ENCODE data around the gene ZNF232. TPM values are rescaled to one million over a fixed set of nuclear protein-coding genes. Genes with fewer than 3 reads are reported as not detected.

ZNF232 gene
- total and polyA plus RNA-seq, 2 of the 13 experiments (the other 11 are each of a cell fraction or from before 2014, with no cell fraction given), result 7.8 to 28.7 TPM

GRCh38 chr17:5123343-5124124 is 11.9 kb upstream of the ZNF232 start:
- no peak overlapping the region for H3K27ac ChIP-seq (ENCODE audit: extremely low read length, insufficient read depth, low read length)
- no peak overlapping the region for H3K4me2 ChIP-seq (ENCODE audit: low read depth, low read length)
- no peaks in the 10 kb centered on the region for H3K36me3 ChIP-seq (replicated peaks in 1 of 2; ENCODE audit: control insufficient read depth in 1 of 2, insufficient read depth in 2 of 2, low read length in 2 of 2)
- no peaks in the 10 kb centered on the region for H3K9me3 ChIP-seq (ENCODE audit: low read length)
- in situ Hi-C loops (cut with HindIII; ENCODE audit: extremely low pct_ligation_motif_present, low pct_unique_long_range_greater_than_20kb) (no loop called here), intact Hi-C loops (cut with micrococcal nuclease; ENCODE audit: unreplicated experiment) (no loop called here)
- CTCF ChIA-PET (ENCODE audit: low intra/inter-chr PET ratio, low total read pairs), result no interaction called here
- H3K27me3 ChIP-seq (ENCODE audit: control insufficient read depth in 1 of 2, insufficient read depth in 2 of 2, low read length in 2 of 2), result no peaks in the 10 kb centered on the region
- ATAC-seq, result no peak; the same call in 2 of the 3 replicates
- FAIRE-seq, result no peak
- H3K9ac ChIP-seq (ENCODE audit: insufficient read depth, low read depth, low read length), result no peak overlapping the region
- TF ChIP-seq ZNF678 (CRISPR knock-in tag; IDR thresholded peaks at IDR 0.05) (no peak), REXO4 (CRISPR knock-in tag; IDR thresholded peaks at IDR 0.05; ENCODE audit: borderline replicate concordance) (no peak), ZBTB38 (CRISPR knock-in tag; IDR thresholded peaks at IDR 0.05) (no peak), SAFB2 (CRISPR knock-in tag; IDR thresholded peaks at IDR 0.05; ENCODE audit: borderline replicate concordance, low read depth) (no peak), GZF1 (CRISPR knock-in tag; IDR thresholded peaks at IDR 0.05) (no peak), ZNF484 (CRISPR knock-in tag; IDR thresholded peaks at IDR 0.05; ENCODE audit: borderline replicate concordance, low read depth) (no peak), MAFK (conservative IDR thresholded peaks at IDR 0.05 in 1 of 2, IDR thresholded peaks at IDR 0.05 in 1 of 2; ENCODE audit: low read length in 2 of 2) (no peak), HOXA7 (CRISPR knock-in tag; IDR thresholded peaks at IDR 0.05) (no peak), ZNF549 (CRISPR knock-in tag; IDR thresholded peaks at IDR 0.05) (no peak)
- TF ChIP-seq, protein P1, sequence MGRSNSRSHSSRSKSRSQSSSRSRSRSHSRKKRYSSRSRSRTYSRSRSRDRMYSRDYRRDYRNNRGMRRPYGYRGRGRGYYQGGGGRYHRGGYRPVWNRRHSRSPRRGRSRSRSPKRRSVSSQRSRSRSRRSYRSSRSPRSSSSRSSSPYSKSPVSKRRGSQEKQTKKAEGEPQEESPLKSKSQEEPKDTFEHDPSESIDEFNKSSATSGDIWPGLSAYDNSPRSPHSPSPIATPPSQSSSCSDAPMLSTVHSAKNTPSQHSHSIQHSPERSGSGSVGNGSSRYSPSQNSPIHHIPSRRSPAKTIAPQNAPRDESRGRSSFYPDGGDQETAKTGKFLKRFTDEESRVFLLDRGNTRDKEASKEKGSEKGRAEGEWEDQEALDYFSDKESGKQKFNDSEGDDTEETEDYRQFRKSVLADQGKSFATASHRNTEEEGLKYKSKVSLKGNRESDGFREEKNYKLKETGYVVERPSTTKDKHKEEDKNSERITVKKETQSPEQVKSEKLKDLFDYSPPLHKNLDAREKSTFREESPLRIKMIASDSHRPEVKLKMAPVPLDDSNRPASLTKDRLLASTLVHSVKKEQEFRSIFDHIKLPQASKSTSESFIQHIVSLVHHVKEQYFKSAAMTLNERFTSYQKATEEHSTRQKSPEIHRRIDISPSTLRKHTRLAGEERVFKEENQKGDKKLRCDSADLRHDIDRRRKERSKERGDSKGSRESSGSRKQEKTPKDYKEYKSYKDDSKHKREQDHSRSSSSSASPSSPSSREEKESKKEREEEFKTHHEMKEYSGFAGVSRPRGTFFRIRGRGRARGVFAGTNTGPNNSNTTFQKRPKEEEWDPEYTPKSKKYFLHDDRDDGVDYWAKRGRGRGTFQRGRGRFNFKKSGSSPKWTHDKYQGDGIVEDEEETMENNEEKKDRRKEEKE (IDR thresholded peaks at IDR 0.05), result no peak
- TF ChIP-seq, protein P2, sequence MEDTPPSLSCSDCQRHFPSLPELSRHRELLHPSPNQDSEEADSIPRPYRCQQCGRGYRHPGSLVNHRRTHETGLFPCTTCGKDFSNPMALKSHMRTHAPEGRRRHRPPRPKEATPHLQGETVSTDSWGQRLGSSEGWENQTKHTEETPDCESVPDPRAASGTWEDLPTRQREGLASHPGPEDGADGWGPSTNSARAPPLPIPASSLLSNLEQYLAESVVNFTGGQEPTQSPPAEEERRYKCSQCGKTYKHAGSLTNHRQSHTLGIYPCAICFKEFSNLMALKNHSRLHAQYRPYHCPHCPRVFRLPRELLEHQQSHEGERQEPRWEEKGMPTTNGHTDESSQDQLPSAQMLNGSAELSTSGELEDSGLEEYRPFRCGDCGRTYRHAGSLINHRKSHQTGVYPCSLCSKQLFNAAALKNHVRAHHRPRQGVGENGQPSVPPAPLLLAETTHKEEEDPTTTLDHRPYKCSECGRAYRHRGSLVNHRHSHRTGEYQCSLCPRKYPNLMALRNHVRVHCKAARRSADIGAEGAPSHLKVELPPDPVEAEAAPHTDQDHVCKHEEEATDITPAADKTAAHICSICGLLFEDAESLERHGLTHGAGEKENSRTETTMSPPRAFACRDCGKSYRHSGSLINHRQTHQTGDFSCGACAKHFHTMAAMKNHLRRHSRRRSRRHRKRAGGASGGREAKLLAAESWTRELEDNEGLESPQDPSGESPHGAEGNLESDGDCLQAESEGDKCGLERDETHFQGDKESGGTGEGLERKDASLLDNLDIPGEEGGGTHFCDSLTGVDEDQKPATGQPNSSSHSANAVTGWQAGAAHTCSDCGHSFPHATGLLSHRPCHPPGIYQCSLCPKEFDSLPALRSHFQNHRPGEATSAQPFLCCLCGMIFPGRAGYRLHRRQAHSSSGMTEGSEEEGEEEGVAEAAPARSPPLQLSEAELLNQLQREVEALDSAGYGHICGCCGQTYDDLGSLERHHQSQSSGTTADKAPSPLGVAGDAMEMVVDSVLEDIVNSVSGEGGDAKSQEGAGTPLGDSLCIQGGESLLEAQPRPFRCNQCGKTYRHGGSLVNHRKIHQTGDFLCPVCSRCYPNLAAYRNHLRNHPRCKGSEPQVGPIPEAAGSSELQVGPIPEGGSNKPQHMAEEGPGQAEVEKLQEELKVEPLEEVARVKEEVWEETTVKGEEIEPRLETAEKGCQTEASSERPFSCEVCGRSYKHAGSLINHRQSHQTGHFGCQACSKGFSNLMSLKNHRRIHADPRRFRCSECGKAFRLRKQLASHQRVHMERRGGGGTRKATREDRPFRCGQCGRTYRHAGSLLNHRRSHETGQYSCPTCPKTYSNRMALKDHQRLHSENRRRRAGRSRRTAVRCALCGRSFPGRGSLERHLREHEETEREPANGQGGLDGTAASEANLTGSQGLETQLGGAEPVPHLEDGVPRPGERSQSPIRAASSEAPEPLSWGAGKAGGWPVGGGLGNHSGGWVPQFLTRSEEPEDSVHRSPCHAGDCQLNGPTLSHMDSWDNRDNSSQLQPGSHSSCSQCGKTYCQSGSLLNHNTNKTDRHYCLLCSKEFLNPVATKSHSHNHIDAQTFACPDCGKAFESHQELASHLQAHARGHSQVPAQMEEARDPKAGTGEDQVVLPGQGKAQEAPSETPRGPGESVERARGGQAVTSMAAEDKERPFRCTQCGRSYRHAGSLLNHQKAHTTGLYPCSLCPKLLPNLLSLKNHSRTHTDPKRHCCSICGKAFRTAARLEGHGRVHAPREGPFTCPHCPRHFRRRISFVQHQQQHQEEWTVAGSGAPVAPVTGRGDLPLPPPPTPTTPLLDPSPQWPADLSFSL (CRISPR knock-in tag; IDR thresholded peaks at IDR 0.05), result no peak
- POLR2A ChIA-PET, result no interaction called here
- H4K20me1 ChIP-seq (ENCODE audit: insufficient read depth, low read length), result no peaks in the 10 kb centered on the region
- H3K4me1 ChIP-seq (ENCODE audit: insufficient read depth, low read length), result peaks cover 14% of the 10 kb centered on the region
- H2AFZ ChIP-seq (ENCODE audit: low read length), result no peak overlapping the region
- no peak overlapping the region for H3K4me3 ChIP-seq (replicated peaks in 1 of 3; ENCODE audit: insufficient read depth in 1 of 3, low read depth in 2 of 3, low read length in 3 of 3)
- 72% methylated on average over 13 of the region's 53 CpGs for WGBS (ENCODE audit: low lambda C conversion rate)
- no peaks in the 10 kb centered on the region for H3K79me2 ChIP-seq (ENCODE audit: insufficient read depth, low read length)
- BruUV-seq (replicated peaks), result no TSS peak
- DNase-seq (ENCODE audit: low spot score), result no peak
